Kidney glomerular epithelial cell (primary cell): ENCODE results near the gene MEI4.

Experiments
- DNase-seq: peaks from one replicate; lab custom pipeline; 2025; lab: John Stamatoyannopoulos, UW

MEI4 gene

GRCh38 chr6:77965449-77965848, 312.6 kb downstream of the MEI4 start:
- DNase-seq = no peak

- no peak for DNase-seq
These were observed 319.5 kb downstream of the MEI4 start for GRCh38 chr6:77972334-77972733.
